HG03460 (cell line): ENCODE results near the gene MYADM.
"Not testable (repeated sequence)": the region's sequence is repeated elsewhere in the genome, so short reads cannot be mapped to it uniquely, and the experiment has no call there.

Experiments used
- ATAC-seq: cut with Tn5 transposase; IDR thresholded peaks from one replicate; pipeline ENCODE4 v1.9.1; 2021; ENCODE audit not compliant: unreplicated experiment

Gene MYADM

DNA sequence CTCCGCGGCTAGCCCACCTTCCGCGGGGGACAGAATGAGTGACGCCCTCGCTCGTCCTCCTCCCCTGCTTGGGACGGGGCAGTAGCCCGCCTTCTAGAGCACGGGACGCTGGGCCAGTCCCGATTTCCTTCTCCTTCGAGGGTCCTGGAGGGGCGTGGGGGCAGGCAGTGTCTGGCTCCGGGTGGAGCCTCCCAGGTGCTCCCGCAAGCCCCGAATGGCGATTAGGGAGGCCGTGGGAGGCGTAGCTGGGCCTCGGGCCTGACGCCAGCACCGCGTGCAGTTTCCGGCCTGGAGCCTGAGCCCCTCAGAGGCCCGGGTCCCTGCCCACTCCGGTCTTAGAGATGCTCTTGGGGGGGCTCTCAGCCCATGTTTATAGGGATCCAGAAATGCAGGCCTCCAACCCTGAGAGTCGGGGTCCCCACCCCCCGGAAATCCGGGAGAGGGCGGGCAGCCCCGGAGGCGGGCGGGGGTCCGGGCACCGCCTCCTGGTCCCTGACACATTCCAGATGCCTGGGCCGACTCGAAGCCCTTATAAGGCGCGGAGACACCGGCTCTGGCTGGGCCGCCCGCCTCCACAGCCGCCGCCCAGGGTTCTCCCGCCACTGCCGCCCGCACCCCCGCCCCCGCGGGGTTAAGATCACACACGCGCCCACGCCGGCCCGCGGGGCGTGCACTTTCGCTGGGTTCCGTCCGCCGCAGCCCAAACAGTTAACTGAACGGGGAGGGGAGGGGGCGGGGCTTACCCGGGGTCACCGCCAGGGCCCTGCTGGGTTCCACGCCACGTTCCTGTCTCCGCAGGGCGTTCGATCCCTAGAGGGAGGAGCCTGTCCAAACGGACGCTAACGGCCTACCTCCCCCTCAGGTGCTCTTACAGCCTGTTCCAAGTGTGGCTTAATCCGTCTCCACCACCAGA lies 1.5 kb downstream of the MYADM start:
- peak; percentile 28 for ATAC-seq

DNA sequence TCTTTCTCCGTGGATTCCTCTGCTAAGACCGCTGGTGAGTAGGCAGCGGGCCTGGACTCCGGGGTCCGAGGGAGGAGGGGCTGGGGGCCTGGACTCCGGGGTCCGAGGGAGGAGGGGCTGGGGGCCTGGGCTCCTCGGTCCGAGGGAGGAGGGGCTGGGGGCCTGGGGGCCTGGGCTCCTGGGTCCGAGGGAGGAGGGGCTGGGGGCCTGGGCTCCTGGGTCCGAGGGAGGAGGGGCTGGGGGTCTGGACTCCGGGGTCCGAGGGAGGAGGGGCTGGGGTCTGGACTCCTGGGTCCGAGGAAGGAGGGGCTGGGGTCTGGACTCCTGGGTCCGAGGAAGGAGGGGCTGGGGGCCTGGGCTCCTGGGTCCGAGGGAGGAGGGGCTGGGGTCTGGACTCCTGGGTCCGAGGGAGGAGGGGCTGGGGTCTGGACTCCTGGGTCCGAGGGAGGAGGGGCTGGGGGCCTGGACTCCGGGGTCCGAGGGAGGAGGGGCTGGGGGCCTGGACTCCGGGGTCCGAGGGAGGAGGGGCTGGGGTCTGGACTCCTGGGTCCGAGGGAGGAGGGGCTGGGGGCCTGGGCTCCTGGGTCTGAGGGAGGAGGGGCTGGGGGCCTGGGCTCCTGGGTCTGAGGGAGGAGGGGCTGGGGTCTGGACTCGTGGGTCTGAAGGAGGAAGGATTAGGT lies 2.3 kb downstream of the MYADM start:
- ATAC-seq, result not testable (repeated sequence)

DNA sequence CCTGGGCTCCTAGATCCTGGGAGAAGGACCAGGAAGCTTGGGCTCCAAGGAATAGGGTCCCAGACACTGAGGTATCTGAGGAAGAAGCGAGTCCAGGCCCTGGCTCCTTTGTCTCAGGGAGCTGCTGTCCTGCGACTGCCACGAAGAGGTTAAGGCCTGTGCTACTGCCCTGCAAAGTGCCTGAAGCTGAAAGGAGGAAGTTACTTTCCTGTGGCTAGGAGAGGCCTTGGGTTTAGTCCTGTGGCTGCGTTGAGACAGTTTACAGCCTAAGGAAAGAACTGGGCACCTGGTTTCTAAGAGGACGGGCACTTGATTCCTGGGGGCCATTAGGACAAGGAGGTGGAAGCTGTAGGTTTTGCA lies 2.8 kb downstream of the MYADM start:
- ATAC-seq, result no peak

DNA sequence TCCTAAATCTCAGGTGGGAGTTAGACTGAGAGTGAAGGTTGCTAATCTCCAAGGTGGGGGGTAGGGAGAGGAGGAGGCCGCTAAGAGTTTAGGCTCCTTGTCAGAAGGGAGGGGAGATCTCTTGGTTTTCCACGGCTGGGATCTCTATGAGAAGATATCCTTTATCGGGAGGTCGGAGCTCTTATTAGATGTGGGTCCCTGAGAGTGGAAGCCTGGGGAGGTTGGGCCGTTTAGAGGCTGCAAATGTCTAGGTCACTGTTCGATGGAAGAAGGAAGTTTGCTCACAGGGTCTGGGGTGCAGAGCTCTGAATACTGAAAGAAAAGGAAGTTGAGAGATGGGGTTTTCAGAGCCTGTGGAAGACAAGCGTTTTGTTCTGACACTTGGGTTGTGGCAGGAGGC lies 3.8 kb downstream of the MYADM start:
- ATAC-seq, result no peak

DNA sequence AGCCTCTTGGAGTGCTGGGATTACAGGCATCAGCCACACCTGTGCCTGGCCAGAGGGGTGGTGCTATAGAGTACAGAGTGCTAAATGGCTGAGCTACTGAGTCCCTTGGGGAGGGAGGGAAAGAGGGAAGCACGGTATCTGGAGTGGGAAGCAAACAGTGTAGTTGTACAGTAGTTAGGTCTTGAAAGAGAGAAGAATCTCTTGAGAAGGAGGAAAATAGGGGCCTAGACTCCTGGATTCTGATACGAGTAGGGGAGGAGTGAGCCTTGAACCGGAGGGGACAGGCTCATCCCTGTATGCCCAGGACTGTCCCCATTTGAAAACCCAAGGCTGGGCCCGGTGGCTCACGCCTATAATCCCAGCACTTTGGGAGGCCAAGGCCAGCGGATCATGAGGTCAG lies 5.1 kb downstream of the MYADM start:
- no peak for ATAC-seq

DNA sequence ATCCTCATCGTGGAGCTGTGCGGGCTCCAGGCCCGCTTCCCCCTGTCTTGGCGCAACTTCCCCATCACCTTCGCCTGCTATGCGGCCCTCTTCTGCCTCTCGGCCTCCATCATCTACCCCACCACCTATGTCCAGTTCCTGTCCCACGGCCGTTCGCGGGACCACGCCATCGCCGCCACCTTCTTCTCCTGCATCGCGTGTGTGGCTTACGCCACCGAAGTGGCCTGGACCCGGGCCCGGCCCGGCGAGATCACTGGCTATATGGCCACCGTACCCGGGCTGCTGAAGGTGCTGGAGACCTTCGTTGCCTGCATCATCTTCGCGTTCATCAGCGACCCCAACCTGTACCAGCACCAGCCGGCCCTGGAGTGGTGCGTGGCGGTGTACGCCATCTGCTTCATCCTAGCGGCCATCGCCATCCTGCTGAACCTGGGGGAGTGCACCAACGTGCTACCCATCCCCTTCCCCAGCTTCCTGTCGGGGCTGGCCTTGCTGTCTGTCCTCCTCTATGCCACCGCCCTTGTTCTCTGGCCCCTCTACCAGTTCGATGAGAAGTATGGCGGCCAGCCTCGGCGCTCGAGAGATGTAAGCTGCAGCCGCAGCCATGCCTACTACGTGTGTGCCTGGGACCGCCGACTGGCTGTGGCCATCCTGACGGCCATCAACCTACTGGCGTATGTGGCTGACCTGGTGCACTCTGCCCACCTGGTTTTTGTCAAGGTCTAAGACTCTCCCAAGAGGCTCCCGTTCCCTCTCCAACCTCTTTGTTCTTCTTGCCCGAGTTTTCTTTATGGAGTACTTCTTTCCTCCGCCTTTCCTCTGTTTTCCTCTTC lies 6.3 kb downstream of the MYADM start:
- ATAC-seq, result no peak

DNA sequence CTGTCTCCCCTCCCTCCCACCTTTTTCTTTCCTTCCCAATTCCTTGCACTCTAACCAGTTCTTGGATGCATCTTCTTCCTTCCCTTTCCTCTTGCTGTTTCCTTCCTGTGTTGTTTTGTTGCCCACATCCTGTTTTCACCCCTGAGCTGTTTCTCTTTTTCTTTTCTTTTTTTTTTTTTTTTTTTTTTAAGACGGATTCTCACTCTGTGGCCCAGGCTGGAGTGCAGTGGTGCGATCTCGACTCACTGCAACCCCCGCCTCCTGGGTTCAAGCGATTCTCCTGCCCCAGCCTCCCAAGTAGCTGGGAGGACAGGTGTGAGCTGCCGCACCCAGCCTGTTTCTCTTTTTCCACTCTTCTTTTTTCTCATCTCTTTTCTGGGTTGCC lies 6.9 kb downstream of the MYADM start:
- ATAC-seq, result no peak

DNA sequence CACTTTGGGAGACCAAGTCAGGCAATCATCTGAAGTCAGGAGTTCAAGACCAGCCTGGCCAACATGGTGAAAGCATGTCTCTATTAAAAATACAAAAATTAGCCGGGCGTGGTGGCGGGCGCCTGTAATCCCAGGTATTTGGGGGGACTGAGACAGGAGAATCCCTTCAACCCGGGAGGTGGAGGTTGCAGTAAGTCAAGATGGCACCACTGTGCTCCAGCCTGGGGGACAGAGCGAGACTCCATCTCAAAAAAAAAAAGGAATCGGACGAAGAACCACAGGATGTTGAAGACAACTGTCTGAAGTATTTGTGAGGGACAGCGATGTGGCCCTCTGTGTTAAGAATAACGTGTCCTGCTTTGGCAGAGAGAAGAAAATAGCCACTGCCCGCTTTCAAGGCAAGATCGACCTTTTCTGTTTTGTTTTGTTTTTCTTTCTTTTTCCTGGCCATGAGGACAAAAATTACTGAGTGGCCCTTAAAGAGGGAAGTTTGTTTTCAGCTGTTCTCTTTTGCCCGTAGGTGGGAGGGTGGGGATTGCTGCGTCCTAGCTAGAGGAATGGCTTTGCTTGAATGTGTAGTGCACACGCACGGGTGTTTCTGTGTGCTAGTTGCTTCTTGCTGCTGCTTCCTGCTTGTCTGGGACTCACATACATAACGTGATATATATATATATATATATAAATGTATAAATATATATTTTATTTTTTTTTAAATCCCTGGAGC lies 8.1 kb downstream of the MYADM start:
- ATAC-seq, result no peak

DNA sequence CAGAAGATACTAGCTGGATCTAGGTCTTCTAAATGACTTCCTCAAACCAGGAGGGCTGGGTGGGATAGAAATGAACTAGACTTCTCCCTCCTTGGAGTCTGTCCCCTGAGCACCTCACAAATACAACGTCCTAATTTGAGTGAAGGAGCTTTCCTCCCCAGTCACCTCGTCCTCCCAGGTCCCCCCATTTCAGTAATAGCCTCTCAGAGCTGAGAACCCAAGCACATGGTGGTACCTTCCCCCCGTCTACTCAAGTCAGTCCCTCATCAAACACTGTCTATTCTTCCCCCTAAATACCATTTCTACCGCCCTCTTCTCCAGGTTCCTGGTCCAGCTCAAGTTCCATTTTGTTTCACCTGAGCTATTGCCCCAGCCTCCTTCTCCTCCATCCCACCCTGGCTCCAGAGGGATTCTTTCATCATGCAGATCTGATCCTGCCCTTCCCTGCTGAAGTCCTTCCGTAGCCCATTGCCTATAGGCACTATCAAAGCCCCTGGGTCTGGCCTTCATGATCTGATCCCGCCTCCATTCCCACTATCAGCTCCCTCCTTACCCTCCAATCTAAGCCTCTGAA lies 9.1 kb downstream of the MYADM start:
- ATAC-seq, result no peak

DNA sequence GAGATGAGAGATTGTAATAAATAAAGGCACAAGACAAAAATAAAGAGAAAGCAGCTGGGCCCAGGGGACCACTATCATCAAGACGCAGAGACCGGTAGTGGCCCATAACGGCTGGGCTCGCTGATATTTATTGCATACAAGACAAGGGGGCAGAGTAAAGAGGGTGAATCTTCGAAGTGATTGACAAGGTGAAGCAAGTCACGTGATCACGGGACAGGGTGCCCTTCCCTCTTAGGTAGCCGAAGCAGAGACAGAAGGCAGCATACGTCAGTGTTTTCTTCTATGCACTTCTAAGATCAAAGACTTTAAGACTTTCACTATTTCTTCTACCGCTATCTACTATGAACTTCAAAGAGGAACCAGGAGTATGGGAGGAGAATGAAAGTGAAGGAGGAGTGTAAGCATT lies 9.7 kb downstream of the MYADM start:
- no peak for ATAC-seq

DNA sequence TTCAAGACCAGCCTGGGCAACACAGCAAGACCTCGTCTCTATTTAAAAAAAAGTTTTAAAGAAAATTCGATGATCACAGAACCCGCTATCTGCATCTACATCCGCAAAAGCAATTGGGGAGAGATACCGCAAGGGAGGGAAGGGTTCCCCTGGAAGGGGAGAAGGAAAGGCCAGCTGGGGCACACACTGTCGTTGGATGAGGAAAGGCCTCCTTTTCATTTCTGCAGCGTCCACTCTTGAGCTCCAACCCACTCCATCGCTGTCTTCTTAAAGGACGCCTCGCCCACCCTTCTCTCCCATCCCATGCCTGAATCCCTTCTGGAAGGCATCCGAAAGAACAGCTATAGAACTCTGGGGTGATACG lies 11.1 kb downstream of the MYADM start:
- ATAC-seq, result no peak

DNA sequence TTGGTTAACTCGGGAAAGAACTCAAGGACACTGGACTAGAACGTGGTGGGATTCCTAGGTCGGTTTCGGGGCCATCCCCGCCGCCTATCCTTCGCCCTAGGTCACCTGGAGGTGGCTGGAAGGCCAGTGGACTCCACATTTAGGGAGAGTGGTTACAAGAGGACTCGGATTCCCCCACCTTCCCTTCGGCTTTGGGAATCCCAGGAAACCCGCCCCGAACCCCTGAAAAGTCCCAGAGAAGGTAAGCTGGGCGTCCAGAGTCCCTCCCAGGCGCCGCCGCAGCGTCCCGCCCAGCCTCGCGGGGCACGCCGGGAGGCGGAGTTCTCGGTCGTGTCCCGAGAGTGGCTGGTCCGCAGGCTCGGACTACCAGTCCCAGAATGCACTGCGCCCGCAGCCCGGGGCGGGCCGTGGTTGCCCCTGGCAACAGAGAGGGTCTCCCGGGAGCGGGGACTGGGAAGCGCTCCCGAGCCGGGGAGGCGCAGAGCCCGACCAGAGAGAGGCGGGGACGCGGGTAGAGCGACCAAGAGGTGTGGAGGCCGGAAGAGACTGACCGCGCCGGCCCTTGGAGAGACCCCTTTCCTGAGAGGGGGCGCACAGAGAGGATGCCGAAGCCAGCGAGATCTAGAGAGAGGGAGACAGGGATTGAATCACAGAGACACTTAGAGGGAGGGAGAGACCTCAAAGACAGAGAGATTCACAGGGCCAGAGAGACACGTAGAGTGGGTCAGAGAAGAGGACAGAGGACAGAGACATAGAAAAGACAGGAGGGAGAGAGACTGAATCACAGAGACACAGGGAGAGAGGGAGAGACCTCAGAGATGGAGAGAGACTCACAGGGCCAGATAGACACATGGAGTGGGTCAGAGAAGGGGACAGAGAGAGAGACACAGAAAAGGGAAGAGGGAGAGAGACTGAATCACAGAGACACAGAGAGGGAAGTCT lies 11.7 kb downstream of the MYADM start:
- peak; percentile 85 for ATAC-seq

DNA sequence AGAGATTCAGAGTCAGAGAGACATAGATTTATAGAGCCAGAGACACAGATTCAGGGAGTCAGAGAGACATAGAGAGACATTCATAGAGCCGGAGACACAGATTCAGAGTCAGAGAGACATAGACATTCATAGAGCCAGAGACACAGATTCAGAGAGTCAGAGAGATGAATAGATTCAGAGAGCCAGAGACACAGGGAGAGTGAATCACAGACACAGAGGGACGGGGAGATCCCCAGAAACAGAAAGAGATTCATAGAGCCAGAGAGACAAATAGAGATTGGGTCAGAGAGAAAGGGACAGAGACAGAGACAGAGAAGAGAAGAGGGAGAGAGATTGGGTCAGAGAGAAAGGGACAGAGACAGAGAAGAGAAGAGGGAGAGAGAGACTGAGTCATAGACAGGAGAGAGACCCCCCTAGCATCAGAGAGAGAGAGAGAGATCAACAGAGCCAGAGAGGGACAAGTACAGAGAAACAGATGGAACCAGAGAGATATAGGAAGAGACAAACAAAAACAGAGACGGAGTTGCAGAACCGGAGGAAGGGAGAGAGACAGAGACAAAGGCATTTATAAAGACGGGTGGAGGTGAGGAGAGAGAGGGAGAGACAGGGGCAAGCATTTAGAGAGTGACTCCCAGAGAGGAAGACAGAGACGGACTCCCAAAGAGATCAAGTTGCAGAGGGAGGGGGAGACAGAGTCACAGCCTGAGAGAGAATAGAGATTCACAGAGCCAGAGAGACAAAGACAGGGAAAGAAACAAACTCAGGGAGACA lies 13.2 kb downstream of the MYADM start:
- ATAC-seq, result no peak

DNA sequence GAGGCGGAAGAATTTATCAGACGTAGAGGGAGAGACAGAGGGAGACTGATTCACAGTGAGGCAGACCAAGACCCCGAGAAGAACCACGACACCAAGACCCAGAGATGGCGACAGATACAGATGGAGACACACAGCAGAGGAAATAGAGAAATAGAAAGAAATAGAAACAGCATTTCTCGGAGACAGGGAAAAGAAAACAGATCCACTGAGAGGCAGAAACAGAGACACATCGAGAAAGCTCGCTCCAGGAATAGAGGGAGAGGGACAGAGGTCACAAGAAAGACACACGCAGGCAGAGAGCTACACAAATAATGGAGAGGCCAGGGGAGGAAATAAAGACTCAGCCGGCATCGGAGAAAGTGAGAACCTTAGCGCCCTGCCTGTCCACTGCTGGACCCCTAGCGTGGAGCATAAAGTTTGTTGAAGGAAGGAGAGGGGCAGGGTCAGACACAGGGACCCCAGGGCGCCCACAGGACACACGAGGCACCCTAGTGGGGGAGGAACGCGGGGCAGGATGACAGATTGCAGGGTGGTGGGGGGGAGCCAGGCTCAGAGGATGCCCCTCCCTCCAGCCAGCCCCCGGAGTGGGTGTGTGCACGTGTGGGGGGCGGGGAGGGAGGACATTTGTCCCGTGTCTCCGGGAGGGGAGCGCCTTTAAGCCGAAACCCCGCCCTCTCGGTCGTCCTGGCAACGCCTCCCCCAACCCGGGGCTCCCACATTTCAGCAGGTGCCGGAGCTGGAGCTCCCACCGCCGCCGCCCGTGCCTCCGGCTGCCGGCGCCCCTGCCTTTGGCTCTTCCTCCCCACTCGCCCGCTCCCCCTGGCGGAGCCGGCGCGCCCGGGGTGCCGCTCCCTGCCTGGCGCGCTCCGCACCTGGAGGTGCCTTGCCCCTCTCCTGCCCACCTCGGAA lies 14.1 kb downstream of the MYADM start, which contains the start of gene PRKCG:
Gene PRKCG, plus strand, starts transcription at position 716 of the 909 bp plus-strand sequence. CDS start 298 bp downstream, outside the sequence.
- ATAC-seq, result no peak

DNA sequence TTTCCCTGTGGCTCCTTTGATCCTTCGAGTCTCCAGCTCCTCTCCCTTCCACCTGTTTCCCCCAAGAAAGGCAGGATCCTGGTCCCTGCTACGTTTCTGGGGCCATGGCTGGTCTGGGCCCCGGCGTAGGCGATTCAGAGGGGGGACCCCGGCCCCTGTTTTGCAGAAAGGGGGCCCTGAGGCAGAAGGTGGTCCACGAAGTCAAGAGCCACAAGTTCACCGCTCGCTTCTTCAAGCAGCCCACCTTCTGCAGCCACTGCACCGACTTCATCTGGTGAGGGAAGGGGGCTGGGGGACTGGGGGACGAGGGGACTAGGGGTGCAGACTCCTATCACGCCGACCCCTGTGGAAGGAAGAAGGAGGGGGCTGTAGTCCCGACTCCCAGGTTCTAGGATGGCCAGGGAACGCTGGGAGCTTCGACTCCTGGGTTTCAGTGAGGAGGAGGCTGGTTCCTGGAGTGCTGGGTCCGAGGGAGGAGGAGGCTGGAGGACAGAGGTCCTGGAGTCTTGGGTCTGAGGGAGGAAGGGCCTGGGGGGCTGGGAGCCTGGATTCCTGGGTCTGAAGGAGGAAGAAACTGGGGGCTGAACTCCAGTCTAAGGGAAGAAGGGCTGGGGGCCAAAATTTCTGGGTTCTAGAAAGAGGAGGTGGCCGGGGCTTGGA lies 14.8 kb downstream of the MYADM start:
- no peak for ATAC-seq

DNA sequence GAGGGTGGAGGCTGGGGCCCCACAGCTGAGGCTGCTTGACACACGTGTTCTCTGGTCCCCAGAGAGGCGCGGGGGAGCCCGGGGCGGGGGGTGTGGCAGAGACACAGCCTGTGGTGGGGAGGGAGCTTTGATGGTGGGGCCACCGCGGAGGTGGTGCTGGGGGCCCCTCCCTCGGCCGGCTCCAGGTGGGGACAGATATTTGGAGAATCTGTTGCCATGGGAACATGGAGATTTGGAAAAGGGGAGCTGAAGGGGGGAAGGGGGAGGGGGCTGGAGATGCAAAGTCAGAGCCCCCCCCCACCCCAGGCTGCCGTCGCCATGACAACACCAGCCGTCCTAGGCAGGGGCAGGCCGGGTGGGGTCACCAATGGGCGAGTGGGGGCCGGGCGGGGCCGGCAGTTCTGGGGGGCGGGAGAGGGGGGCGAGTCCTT lies 15.6 kb downstream of the MYADM start:
- no peak for ATAC-seq

DNA sequence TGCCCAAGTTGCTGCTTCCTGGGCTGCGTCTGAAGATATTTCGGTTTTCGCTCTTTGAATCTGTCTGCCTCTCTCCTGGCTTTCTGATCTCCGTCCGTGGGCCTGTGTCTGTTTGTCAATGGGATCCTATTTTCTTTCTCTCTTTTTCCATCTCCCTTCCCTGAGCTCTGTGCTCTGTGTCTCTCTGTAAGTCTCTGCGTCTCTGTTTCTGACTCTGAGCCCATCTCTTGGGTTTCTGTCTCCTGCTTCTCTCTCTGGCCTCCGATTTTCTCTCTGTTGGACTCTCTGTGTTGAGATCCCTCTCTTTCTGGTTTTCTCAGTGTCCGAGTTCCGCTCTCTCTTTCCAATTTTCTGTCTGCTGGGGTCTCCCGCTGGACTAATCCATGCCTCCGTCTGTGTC lies 16.1 kb downstream of the MYADM start:
- ATAC-seq, result no peak
